ENCODE measurements around the gene RABGAP1L. TPM values are rescaled to one million over a fixed set of nuclear protein-coding genes. Genes with fewer than 3 reads are reported as not detected.

RABGAP1L gene
- total and polyA plus RNA-seq, 2 of the 8 experiments (the other 6 are each of a cell fraction or from before 2014, with no cell fraction given) = 33.3 to 156 TPM

DNA sequence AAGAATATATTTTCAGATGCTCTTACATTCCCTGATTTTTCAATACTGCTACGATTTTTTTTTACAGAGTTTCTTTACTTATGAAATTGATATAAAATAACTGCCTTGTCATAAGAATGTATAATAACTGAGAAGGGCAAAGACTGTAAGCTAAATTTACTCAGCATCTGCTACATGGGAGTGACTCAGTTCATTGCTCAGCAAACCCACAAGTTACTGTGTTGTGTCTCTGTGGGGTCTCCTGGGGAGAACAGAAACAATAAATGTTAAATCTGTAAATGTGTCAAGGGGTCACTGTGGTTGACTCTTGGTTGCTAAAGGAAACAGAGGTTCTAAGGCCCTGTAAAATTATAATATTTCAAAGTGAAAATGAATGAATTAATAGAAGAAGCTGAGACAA, 630.1 kb downstream of the RABGAP1L start:
- TF ChIP-seq SUZ12 (IDR thresholded peaks at IDR 0.05; ENCODE audit: low read length) (no peak), CTBP2 (IDR thresholded peaks at IDR 0.05; ENCODE audit: borderline replicate concordance, insufficient read depth, insufficient read length, low read length) (no peak), CHD1 (IDR thresholded peaks at IDR 0.05; ENCODE audit: low read depth, low read length) (no peak), RBBP5 (IDR thresholded peaks at IDR 0.05; ENCODE audit: borderline replicate concordance, low read depth, low read length) (no peak), HDAC6 (IDR thresholded peaks at IDR 0.05; ENCODE audit: low read depth, low read length) (no peak)
- TF ChIP-seq, protein P1, sequence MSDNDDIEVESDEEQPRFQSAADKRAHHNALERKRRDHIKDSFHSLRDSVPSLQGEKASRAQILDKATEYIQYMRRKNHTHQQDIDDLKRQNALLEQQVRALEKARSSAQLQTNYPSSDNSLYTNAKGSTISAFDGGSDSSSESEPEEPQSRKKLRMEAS (IDR thresholded peaks at IDR 0.05) = no peak
- Histone ChIP-seq H4K91ac (replicated peaks; ENCODE audit: insufficient read length, low read length) (no peak overlapping the region), H2AFZ (ENCODE audit: low read length) (no peak overlapping the region), H2BK5ac (ENCODE audit: low read depth, low read length) (no peak overlapping the region), H3K23ac (ENCODE audit: insufficient read length) (no peak overlapping the region), H3K4me2 (ENCODE audit: insufficient read depth in 1 of 2, low read depth in 2 of 2, low read length in 2 of 2) (no peak overlapping the region), H3K14ac (ENCODE audit: insufficient read length) (no peak overlapping the region), H4K5ac (ENCODE audit: insufficient read length, low read depth, low read length) (no peak overlapping the region), H4K20me1 (replicated peaks in 1 of 2; ENCODE audit: control insufficient read depth in 1 of 2, insufficient read depth in 2 of 2, low read length in 2 of 2) (no peaks in the 10 kb centered on the region), H2BK120ac (replicated peaks; ENCODE audit: low read depth, low read length) (no peak overlapping the region), H3K9me3 (ENCODE audit: insufficient read depth in 2 of 2, low read depth in 1 of 2, low read length in 1 of 2) (no peaks in the 10 kb centered on the region), H3K4me3 (ENCODE audit: extremely low read depth in 1 of 4, insufficient read depth in 2 of 4, low read depth in 3 of 4, low read length in 4 of 4) (no peak overlapping the region), H2BK20ac (ENCODE audit: low read length) (no peak overlapping the region), H3K9ac (replicated peaks in 1 of 4; ENCODE audit: extremely low read depth in 1 of 4, low read depth in 3 of 4, low read length in 3 of 4) (no peak overlapping the region), H2AK5ac (ENCODE audit: low read depth, low read length) (no peak overlapping the region), H4K8ac (ENCODE audit: extremely low read depth, insufficient read depth, low read length) (no peak overlapping the region), H3K79me2 (ENCODE audit: control insufficient read depth in 1 of 2, insufficient read depth in 2 of 2, low read length in 2 of 2) (no peaks in the 10 kb centered on the region), H3K27ac (ENCODE audit: low read depth, low read length) (no peak overlapping the region), H3K56ac (replicated peaks; ENCODE audit: insufficient read length, low read depth, low read length) (no peak overlapping the region), H3K4me1 (replicated peaks in 1 of 4; ENCODE audit: control insufficient read depth in 3 of 4, insufficient read depth in 4 of 4, low read length in 3 of 4) (peaks cover 0 to 2% (median 0%) of the 10 kb centered on the region in 4 experiments; a peak in 2 of 7 replicates), H2BK15ac (ENCODE audit: low read length) (no peak overlapping the region), H3K4ac (replicated peaks; ENCODE audit: insufficient read length, low read depth, low read length) (no peak overlapping the region), H2BK12ac (ENCODE audit: low read depth, low read length) (no peak overlapping the region), H3K27me3 (replicated peaks in 1 of 4; ENCODE audit: control insufficient read depth in 3 of 4, extremely low read depth in 1 of 4, insufficient read depth in 3 of 4, low read length in 3 of 4) (no peaks in the 10 kb centered on the region), H3K23me2 (ENCODE audit: low read depth, low read length) (no peaks in the 10 kb centered on the region; the same call in 1 of the 2 replicates), H3K18ac (ENCODE audit: extremely low read depth, low read length) (no peak overlapping the region), H3K79me1 (ENCODE audit: low read depth, low read length) (no peaks in the 10 kb centered on the region), H3K36me3 (ENCODE audit: control insufficient read depth in 2 of 4, insufficient read depth in 4 of 4, low read length in 3 of 4) (no peaks in the 10 kb centered on the region)
- FAIRE-seq (no peak), DNase-seq (ENCODE audit: low read depth in 1 of 2, low spot score in 2 of 2) (no peak)
- CTCF ChIA-PET (ENCODE audit: partially characterized antibody) = interaction anchor here (0.7 kb wide), 1 partner anchor 47 kb away, joined by 3 read pairs; no protein-coding TSS in a partner anchor
- POLR2A ChIA-PET (ENCODE audit: partially characterized antibody) = no interaction called here
- WGBS, 2 experiments (ENCODE audit: extremely low coverage in 1 of 2, insufficient coverage in 1 of 2, insufficient read length in 1 of 2, insufficient replicate concordance in 2 of 2, low coverage in 1 of 2, low lambda C conversion rate in 2 of 2, missing lambda C conversion rate in 1 of 2) = 88% methylated on average over 1 of the region's 1 CpG; no CpG with 5 or more reads in 1 of the 2 experiments

Data from H1 (cell line).